ENCODE measurements around the gene MAT2B. TPM values are rescaled to one million over a fixed set of nuclear protein-coding genes. Genes with fewer than 3 reads are reported as not detected.

MAT2B gene
- total RNA-seq, 1 donor from 2014 or later: 66.8 TPM

GRCh38 chr5:163504079-163504931 lies 1.1 kb upstream of the MAT2B start:
- Mint-ChIP-seq H3K9me3 (ENCODE audit: low read depth) (no peaks in the 10 kb centered on the region), H3K4me3 (ENCODE audit: low read depth) (peak overlapping the region; percentile 95), H3K27me3 (no peaks in the 10 kb centered on the region), H3K4me1 (ENCODE audit: low read depth) (peaks cover 40% of the 10 kb centered on the region), H3K27ac (peak overlapping the region; percentile 99), H3K36me3 (ENCODE audit: insufficient read depth) (peaks cover 3% of the 10 kb centered on the region)
- TF ChIP-seq, protein P1, sequence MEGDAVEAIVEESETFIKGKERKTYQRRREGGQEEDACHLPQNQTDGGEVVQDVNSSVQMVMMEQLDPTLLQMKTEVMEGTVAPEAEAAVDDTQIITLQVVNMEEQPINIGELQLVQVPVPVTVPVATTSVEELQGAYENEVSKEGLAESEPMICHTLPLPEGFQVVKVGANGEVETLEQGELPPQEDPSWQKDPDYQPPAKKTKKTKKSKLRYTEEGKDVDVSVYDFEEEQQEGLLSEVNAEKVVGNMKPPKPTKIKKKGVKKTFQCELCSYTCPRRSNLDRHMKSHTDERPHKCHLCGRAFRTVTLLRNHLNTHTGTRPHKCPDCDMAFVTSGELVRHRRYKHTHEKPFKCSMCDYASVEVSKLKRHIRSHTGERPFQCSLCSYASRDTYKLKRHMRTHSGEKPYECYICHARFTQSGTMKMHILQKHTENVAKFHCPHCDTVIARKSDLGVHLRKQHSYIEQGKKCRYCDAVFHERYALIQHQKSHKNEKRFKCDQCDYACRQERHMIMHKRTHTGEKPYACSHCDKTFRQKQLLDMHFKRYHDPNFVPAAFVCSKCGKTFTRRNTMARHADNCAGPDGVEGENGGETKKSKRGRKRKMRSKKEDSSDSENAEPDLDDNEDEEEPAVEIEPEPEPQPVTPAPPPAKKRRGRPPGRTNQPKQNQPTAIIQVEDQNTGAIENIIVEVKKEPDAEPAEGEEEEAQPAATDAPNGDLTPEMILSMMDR (IDR thresholded peaks at IDR 0.05; ENCODE audit: unreplicated experiment): no peak
- DNase-seq (ENCODE audit: low spot score, unreplicated experiment): no peak

DNA sequence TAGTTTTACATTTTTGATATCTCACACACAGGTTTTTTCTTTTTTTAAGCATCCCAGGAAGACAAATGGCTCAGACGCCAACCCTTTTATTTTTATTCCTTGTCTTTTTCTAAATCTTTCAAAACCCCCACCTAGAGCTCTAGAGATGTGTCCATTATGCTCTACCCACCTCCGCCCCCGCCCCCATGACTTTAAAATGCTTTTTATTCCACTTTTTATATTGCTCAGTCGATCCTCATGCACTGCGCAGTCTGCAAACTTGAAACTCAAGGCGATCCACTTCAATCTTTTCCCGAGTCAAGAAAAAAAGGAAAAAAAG lies 411 bp upstream of the MAT2B start:
- Mint-ChIP-seq H3K36me3 (ENCODE audit: insufficient read depth) (peaks cover 3% of the 10 kb centered on the region), H3K4me1 (ENCODE audit: low read depth) (peaks cover 40% of the 10 kb centered on the region), H3K4me3 (ENCODE audit: low read depth) (peak overlapping the region; percentile 95), H3K27ac (peak overlapping the region; percentile 99), H3K9me3 (ENCODE audit: low read depth) (no peaks in the 10 kb centered on the region), H3K27me3 (no peaks in the 10 kb centered on the region)
- DNase-seq (ENCODE audit: low spot score, unreplicated experiment): no peak
- TF ChIP-seq, protein P1 (IDR thresholded peaks at IDR 0.05; ENCODE audit: unreplicated experiment): no peak

DNA sequence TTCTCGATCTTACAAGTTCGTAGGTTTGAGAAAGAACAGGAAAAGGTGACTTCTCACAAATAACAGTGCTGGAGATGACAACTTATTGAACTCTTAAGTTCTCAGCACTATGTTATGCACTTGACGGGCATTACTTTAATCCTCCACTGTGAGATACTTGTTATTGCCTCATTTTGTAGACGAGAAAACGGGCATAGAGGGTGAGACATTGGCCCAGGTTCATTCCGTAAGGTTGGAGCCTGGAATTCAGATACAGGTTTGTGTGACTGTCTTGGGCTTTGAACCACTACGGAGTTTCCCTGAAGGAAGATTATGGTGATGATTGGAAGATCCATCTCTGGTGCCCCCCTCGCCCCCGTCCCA lies 657 bp downstream of the MAT2B start:
- no peaks in the 10 kb centered on the region for H3K27me3 Mint-ChIP-seq

DNA sequence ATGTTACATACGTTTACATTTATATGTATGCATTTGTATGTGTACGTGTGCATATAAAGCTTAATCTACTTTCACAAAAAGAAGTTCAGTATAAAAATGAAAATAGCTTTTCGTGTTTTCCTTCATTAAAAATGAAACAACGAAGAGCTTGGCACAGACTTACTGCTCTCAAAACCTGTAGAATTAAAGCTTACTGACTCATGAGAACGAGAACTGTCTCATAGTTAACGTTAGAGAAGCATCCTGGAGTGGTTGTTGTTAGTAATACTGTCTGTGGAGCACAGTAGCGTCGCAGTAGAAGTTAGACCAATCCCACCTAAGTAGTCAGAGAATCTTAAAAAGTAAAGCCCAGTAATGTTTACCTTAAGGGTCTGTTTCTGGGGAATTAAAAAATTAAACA lies 1.3 kb downstream of the MAT2B start:
- Mint-ChIP-seq H3K36me3 (ENCODE audit: insufficient read depth) (peaks cover 3% of the 10 kb centered on the region), H3K9me3 (ENCODE audit: low read depth) (no peaks in the 10 kb centered on the region), H3K4me3 (ENCODE audit: low read depth) (peak overlapping the region; percentile 95), H3K4me1 (ENCODE audit: low read depth) (peaks cover 40% of the 10 kb centered on the region), H3K27me3 (no peaks in the 10 kb centered on the region), H3K27ac (peak overlapping the region; percentile 99)
- DNase-seq (ENCODE audit: low spot score, unreplicated experiment): no peak
- TF ChIP-seq, protein P1 (IDR thresholded peaks at IDR 0.05; ENCODE audit: unreplicated experiment): no peak

More for the DNA sequence above, 657 bp downstream of the MAT2B start:
- DNase-seq (ENCODE audit: low spot score, unreplicated experiment): no peak
- Mint-ChIP-seq H3K27ac (peak overlapping the region; percentile 99), H3K4me1 (ENCODE audit: low read depth) (peaks cover 40% of the 10 kb centered on the region), H3K36me3 (ENCODE audit: insufficient read depth) (peaks cover 3% of the 10 kb centered on the region), H3K9me3 (ENCODE audit: low read depth) (no peaks in the 10 kb centered on the region), H3K4me3 (ENCODE audit: low read depth) (peak overlapping the region; percentile 95)
- TF ChIP-seq, protein P1 (IDR thresholded peaks at IDR 0.05; ENCODE audit: unreplicated experiment): no peak

- H3K36me3 Mint-ChIP-seq (ENCODE audit: insufficient read depth): peaks cover 9% of the 10 kb centered on the region
- DNase-seq (ENCODE audit: low spot score, unreplicated experiment): no peak
- peaks cover 35% of the 10 kb centered on the region for H3K4me1 Mint-ChIP-seq (ENCODE audit: low read depth)
- TF ChIP-seq, protein P1 (IDR thresholded peaks at IDR 0.05; ENCODE audit: unreplicated experiment): no peak
- no peaks in the 10 kb centered on the region for H3K9me3 Mint-ChIP-seq (ENCODE audit: low read depth)
- H3K27ac Mint-ChIP-seq: peak overlapping the region; percentile 53
- no peak overlapping the region for H3K4me3 Mint-ChIP-seq (ENCODE audit: low read depth)
- no peaks in the 10 kb centered on the region for H3K27me3 Mint-ChIP-seq
Measured at GRCh38 chr5:163508753-163509152, 3.3 kb downstream of the MAT2B start.

Measured in progenitor cell of endocrine pancreas (in vitro differentiated cells).